ENCODE data around the gene NUP210. TPM values are rescaled to one million over a fixed set of nuclear protein-coding genes. Genes with fewer than 3 reads are reported as not detected.
"Not testable (repeated sequence)": the region's sequence is repeated elsewhere in the genome, so short reads cannot be mapped to it uniquely, and the experiment has no call there.

The NUP210 gene
- total RNA-seq, 1 experiment from 2014 or later: 14.9 TPM

GRCh38 chr3:13436213-13436612, 16.1 kb upstream of the NUP210 start:
- DNase-seq (ENCODE audit: low read depth, low spot score); in situ Hi-C loops (cut with HindIII; ENCODE audit: low pct_unique_long_range_greater_than_20kb, low sequenced_read_pairs): not testable (repeated sequence)

GRCh38 chr3:13433912-13434311, 13.8 kb upstream of the NUP210 start:
- no peak for DNase-seq (ENCODE audit: low read depth, low spot score)
- in situ Hi-C loops (cut with HindIII; ENCODE audit: low pct_unique_long_range_greater_than_20kb, low sequenced_read_pairs): no loop called here

GRCh38 chr3:13432093-13432492, 12.0 kb upstream of the NUP210 start:
- in situ Hi-C loops (cut with HindIII; ENCODE audit: low pct_unique_long_range_greater_than_20kb, low sequenced_read_pairs): no loop called here
- DNase-seq (ENCODE audit: low read depth, low spot score): no peak

- in situ Hi-C loops (cut with HindIII; ENCODE audit: low pct_unique_long_range_greater_than_20kb, low sequenced_read_pairs); DNase-seq (ENCODE audit: low read depth, low spot score): not testable (repeated sequence)
Observed at GRCh38 chr3:13430411-13430875, 10.3 kb upstream of the NUP210 start.

DNA sequence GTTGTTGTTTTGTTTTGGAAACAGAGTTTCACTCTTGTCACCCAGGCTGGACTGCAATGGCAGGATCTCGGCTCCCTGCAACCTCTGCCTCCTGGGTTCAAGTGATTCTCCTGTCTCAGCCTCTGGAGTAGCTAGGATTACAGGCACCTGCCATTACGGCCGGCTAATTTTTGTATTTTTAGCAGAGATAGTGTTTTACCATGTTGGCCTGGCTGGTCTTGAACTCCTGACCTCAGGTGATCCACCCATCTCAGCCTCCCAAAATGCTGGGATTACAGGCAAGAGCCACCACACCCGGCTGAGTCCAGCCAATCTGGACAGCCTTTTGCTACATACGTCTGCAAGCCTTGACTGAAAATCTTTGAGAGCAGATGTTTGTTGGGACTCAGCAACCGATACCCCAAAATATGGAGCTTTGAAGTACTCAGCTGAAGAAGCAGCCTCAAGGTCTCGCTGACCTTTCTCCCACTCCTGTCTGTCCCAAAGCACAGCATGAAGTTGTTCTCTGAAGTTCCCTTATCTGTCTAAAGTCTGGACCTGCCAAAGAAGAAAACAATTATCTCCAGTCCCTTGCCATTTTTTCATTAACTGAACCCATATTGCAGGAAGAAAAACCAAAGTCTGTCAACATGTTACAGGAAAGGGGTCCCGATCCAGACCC, 9.6 kb upstream of the NUP210 start:
- in situ Hi-C loops (cut with HindIII; ENCODE audit: low pct_unique_long_range_greater_than_20kb, low sequenced_read_pairs): no loop called here
- DNase-seq (ENCODE audit: low read depth, low spot score): no peak

- DNase-seq (ENCODE audit: low read depth, low spot score); in situ Hi-C loops (cut with HindIII; ENCODE audit: low pct_unique_long_range_greater_than_20kb, low sequenced_read_pairs): not testable (repeated sequence)
Observed at GRCh38 chr3:13428678-13429077, 8.6 kb upstream of the NUP210 start.

GRCh38 chr3:13427662-13428603, 7.8 kb upstream of the NUP210 start:
- no peak for DNase-seq (ENCODE audit: low read depth, low spot score)
- in situ Hi-C loops (cut with HindIII; ENCODE audit: low pct_unique_long_range_greater_than_20kb, low sequenced_read_pairs): no loop called here

DNA sequence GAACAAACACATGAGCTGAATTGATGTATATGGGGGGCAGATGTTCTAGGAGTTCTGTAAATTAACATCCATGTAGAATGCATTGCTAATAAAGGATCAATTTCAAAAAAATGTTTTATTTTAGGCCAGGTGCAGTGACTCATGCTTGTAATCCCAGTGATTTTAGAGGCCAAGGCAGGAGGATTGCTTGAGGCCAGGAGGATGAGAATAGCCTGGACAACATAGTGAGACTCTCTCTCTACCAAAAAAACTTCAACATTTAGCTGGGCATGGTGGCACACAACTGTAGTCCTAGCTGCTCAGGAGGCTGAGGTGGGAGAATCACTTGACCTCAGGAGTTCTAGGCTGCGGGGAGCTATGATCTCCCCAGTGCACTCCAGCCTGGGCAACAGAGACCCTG, 6.5 kb upstream of the NUP210 start:
- in situ Hi-C loops (cut with HindIII; ENCODE audit: low pct_unique_long_range_greater_than_20kb, low sequenced_read_pairs): no loop called here
- no peak for DNase-seq (ENCODE audit: low read depth, low spot score)

DNA sequence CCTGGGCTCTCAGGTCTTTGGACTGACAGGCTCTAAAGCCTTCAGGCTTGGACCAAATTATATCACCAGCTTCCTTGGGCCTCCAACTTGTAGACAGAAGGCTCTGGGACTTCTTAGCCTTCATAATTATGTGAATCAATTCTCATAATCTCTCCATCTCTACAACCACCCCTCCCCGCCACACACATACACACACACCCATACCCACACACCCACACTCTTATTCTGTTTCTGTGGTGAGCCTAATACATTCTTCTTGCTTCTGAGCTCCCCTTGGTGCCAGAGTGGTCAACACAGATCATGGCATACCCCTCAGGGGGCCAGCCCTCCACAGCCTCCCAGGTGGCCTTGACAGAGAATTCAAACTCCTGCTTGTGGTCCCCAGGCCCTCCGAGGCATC, 5.6 kb upstream of the NUP210 start:
- in situ Hi-C loops (cut with HindIII; ENCODE audit: low pct_unique_long_range_greater_than_20kb, low sequenced_read_pairs): no loop called here

DNA sequence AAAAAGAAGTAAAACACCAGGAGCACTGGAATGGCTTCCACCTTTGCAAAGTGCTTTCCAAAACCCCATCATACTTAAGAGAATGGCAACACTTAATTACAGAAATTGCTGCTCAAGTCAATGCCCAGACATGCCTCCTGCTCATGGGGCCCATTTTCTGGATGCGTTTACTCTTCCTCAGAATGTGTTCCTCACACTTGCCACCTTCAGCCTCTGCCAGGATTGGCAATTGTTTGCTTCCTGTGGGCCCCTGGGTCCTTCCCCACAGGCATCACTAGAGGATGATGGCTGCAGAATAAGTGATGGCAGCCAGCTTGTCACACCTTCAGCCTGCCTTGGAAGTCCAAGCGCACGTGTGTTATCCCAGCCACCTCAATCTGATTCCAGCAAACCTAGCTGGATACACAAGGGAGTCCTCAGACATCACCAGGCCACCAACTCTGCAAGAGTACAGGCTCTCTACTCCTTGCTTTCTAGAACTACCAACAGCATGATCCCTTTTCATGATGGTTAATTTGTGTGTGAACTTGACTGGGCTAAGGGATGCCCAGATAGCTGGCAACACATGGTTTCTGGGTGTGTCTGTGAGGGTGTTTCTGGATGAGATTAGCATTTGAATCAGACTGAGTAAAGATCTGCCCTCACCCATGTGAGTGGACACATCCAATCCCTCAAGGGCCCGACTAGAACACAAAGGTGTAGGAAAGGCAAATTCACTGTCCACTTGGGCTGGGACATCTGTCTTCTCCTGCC, 4.9 kb upstream of the NUP210 start:
- in situ Hi-C loops (cut with HindIII; ENCODE audit: low pct_unique_long_range_greater_than_20kb, low sequenced_read_pairs): no loop called here
- no peak for DNase-seq (ENCODE audit: low read depth, low spot score)

More for the DNA sequence above, 5.6 kb upstream of the NUP210 start:
- DNase-seq (ENCODE audit: low read depth, low spot score): no peak

DNA sequence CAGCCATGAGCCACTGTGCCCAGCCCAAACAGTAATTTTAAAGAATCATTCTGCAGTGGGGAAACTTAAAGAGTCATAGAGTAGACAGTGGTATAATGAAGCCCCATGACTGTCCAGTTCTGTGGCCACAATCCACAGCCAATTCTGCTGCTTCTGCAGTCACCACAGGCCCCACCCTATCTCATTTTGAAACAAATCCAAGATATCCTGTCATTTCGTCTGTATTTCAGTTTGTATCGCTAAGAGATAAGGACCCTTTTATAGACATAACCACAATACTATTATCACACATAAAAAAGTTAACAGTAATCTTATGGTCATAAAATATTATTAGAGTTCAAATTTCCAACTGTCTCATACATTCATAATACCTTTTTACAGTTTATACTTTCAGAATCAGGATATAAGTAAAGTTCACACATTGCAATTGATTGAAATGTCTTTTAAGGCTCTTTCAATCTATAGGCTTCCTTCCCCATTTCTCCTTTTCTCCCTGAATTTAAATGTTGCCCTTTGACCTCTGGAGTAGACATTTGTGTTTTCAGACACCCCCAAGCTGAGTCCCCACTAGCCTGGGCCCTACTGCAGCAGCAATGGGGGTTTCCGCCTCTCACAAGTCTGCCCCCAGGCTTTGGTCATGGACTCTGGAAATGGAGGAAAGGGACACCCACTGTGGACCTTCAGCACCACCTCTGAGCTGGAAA, 4.2 kb upstream of the NUP210 start:
- in situ Hi-C loops (cut with HindIII; ENCODE audit: low pct_unique_long_range_greater_than_20kb, low sequenced_read_pairs): no loop called here
- DNase-seq (ENCODE audit: low read depth, low spot score): no peak

GRCh38 chr3:13420831-13421765, 976 bp upstream of the NUP210 start:
- DNase-seq (ENCODE audit: low read depth, low spot score): no peak
- in situ Hi-C loops (cut with HindIII; ENCODE audit: low pct_unique_long_range_greater_than_20kb, low sequenced_read_pairs): no loop called here

DNA sequence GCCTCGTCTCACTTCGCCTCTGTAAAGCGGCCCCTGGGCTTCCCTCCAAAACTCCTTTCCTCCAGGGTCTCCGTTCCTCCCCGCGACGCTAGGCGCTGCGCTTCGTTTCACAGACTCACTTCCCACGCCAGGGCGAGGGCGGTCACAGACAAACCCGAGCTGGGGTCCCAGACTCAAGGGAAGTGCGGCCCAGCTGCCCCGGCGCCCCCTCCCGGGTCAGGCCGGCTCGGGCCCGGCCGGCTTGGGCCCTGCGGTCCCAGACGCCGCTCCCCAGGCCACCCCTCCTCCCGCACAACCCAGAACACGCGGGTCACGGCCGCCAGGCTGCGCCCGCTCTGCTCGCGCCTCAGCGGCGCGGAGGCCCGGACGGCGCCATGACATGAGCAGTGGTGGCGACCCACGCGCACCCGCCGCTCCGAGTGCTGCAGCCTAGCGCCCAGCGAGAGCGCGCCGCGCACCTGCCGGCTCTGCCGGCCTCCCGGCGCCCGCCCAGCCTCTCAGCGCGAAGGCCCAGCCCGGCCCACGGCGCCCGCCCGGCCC, 547 bp downstream of the NUP210 start:
- DNase-seq (ENCODE audit: low read depth, low spot score): no peak
- in situ Hi-C loops (cut with HindIII; ENCODE audit: low pct_unique_long_range_greater_than_20kb, low sequenced_read_pairs): no loop called here

DNA sequence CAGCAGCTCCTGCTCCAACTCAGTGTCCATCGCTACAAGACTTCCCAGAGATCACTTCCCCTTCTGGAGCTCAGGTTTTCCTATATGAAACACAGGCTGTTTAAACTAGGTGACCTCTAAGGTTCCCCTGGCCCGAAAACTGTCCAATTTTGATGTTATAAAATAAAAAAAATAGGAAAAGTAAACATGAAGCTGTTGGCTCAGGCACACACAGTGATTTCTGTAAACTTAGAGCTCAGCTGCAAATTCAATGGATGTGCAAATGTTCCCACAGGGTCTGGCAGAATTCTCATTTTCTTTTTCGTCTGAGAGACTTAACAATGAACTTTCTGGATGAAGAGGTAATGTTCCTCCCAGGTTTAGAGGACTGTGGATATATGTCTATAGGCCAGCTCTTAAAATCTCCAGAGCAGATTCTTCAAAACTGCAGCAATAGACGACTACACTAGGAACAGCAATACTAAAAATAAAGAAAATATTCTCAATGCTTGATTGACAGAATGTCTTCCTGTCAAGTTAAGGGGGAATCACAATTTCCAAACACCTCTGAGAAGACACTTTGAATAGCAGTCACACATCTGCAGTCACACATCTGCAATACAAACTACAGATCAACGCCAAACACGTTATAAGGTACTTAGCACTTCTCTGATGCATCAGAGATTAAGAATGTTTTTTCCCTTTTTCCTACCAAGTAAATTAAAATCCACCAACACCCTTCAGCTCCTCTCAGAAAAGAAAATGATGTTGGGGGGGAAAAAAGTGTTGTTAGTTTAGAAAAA, 2.8 kb downstream of the NUP210 start:
- in situ Hi-C loops (cut with HindIII; ENCODE audit: low pct_unique_long_range_greater_than_20kb, low sequenced_read_pairs): no loop called here
- no peak for DNase-seq (ENCODE audit: low read depth, low spot score)

DNA sequence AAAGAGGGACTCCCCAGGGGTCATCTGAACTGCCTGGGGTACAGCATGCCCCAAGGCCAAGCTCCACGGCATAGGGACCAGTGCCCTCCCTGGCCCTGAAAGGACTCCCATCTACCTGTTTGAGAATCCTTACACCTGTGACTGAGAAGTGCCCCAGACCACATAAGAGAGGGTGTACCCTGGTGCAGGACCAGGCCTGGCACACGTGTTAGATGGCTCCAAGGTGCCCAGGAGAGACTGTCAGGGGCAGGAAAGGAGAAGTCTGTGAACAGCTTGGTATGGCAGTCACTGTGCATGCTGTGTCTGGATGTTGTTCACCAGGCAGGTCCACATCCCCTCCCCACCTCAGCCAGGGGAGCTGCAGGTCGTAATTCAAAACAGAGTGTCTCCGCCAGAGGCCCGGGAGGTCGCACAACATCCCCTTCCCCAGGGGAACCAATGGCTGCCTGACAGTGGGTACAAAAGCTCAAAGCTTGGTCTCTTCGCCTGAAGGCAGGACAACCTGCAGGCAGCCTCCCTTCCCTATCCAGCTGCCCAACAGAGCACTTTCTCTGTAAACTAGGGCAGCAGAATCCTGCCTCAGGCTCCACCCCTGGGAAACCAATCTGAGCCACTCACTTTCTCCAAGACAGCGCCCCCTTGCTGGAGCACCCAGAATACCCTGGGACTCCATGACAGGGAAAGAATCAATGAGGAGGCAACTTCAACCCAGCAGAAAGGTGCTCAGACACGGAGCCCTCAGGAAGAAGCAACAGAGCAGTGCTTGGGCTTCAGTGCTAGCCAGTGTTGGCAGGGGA, 3.9 kb downstream of the NUP210 start:
- in situ Hi-C loops (cut with HindIII; ENCODE audit: low pct_unique_long_range_greater_than_20kb, low sequenced_read_pairs): no loop called here
- peak; percentile 21 for DNase-seq (ENCODE audit: low read depth, low spot score)
